Endothelial cell of umbilical vein (primary cell): ENCODE measurements around the gene TRIM58. TPM values are rescaled to one million over a fixed set of nuclear protein-coding genes. Genes with fewer than 3 reads are reported as not detected.

Experiments used
- BruUV-seq: library from RNA; stranded (reverse); fragments of 400-500 nt; replicated peaks from 2 replicates; lab custom pipeline; 2021; lab: Mats Ljungman, UMichigan
- CTCF ChIA-PET: fragments of 300-600, 350-600 bp; sonication (Branson Sonifier 250); formaldehyde crosslinking; loops from one replicate; lab custom pipeline; 2021; ENCODE audit warnings: antibody characterized with exemption, inconsistent platforms; lab: Charles Lee
- POLR2A ChIA-PET: fragments of 300-600, 350-600 bp; sonication (Branson Sonifier 250); formaldehyde crosslinking; loops from one replicate; lab custom pipeline; 2021; ENCODE audit warnings: antibody characterized with exemption, inconsistent platforms; lab: Charles Lee
- DNase-seq: peaks from one replicate; pipeline ENCODE4 v3.0.0-alpha.2; 2011; ENCODE audit warnings: low read depth, low spot score
- FAIRE-seq: peaks from 2 replicates; lab custom pipeline; 2011; peaks lifted over from hg19 to GRCh38; lab: Jason Lieb, UNC
- H2AFZ ChIP-seq: 2 replicates; pipeline ENCODE4 v1.6.0; 2012; ENCODE audit warnings: low read depth, low read length, control low read depth, inconsistent platforms
- H3K27ac ChIP-seq: 2 replicates; pipeline ENCODE4 v1.5.1; 2011; ENCODE audit warnings: low read depth, mild to moderate bottlenecking, control low read depth, low read length, moderate library complexity; ENCODE audit not compliant: insufficient read depth
- H3K27me3 ChIP-seq, 2 experiments: 2 replicates each; pipeline versions ENCODE4 v1.6.0 to v1.6.1; 2011; ENCODE audit warnings: low read length in 2 of 2, mixed read lengths in 1 of 2; ENCODE audit not compliant: control insufficient read depth in 2 of 2, insufficient read depth in 2 of 2
- H3K36me3 ChIP-seq, 2 experiments: 2 replicates in 1 of 2; 3 replicates in 1 of 2; pipeline ENCODE4 v1.5.1; 2011; ENCODE audit warnings: low read length in 2 of 2, mild to moderate bottlenecking in 1 of 2, moderate library complexity in 1 of 2; ENCODE audit not compliant: control insufficient read depth in 2 of 2, insufficient read depth in 2 of 2; ENCODE audit errors: extremely low read depth in 1 of 2
- H3K4me1 ChIP-seq: 3 replicates; pipeline ENCODE4 v1.5.1; 2011; ENCODE audit warnings: mild to moderate bottlenecking, low read length; ENCODE audit not compliant: control insufficient read depth, insufficient read depth; ENCODE audit errors: extremely low read depth
- H3K4me2 ChIP-seq: 2 replicates; pipeline ENCODE4 v1.6.1; 2011; ENCODE audit warnings: low read length, control low read depth, mixed read lengths; ENCODE audit not compliant: insufficient read depth
- H3K4me3 ChIP-seq, 3 experiments: fragments of 200-600 bp in 1 of 3; sonication (generic), shearing (Covaris generic) in 1 of 3; replicated peaks in 1 of 3; 2 replicates each; pipeline ENCODE4 v1.5.1; 2011 to 2016; ENCODE audit warnings: control low read depth in 3 of 3, low read length in 3 of 3, mild to moderate bottlenecking in 2 of 3, inconsistent platforms in 1 of 3, low read depth in 1 of 3, moderate library complexity in 1 of 3; ENCODE audit not compliant: insufficient read depth in 1 of 3
- H3K79me2 ChIP-seq: 2 replicates; pipeline ENCODE4 v1.6.0; 2012; ENCODE audit warnings: low read length, inconsistent platforms; ENCODE audit not compliant: control insufficient read depth, insufficient read depth
- H3K9ac ChIP-seq: replicated peaks from 2 replicates; pipeline ENCODE3; 2011; ENCODE audit warnings: low read length, control low read depth; ENCODE audit not compliant: insufficient read depth; ENCODE audit errors: extremely low read depth
- H3K9me1 ChIP-seq: replicated peaks from 3 replicates; pipeline ENCODE4 v1.6.0; 2011; ENCODE audit warnings: mild to moderate bottlenecking, low read length; ENCODE audit not compliant: control insufficient read depth, insufficient read depth; ENCODE audit errors: extremely low read depth
- H3K9me3 ChIP-seq: replicated peaks from 2 replicates; pipeline ENCODE4 v1.5.1; 2012; ENCODE audit warnings: low read length, inconsistent platforms; ENCODE audit not compliant: control insufficient read depth, insufficient read depth
- H4K20me1 ChIP-seq: replicated peaks from 2 replicates; pipeline ENCODE3; 2011; ENCODE audit warnings: mild to moderate bottlenecking, low read length; ENCODE audit not compliant: control insufficient read depth, insufficient read depth; ENCODE audit errors: extremely low read depth
- EZH2 ChIP-seq: IDR thresholded peaks from 2 replicates; pipeline ENCODE4 v1.6.1; 2012; ENCODE audit warnings: borderline replicate concordance, low read depth, mild to moderate bottlenecking, moderate library complexity, low read length, inconsistent platforms; ENCODE audit not compliant: severe bottlenecking
- FOS ChIP-seq: IDR thresholded peaks from 2 replicates; pipeline ENCODE4 v1.6.1; 2011; ENCODE audit warnings: mild to moderate bottlenecking, low read length, moderate library complexity, borderline replicate concordance; ENCODE audit not compliant: insufficient read depth
- GATA2 ChIP-seq: IDR thresholded peaks from 2 replicates; pipeline ENCODE4 v1.7.0; 2011; ENCODE audit warnings: low read depth, mild to moderate bottlenecking, moderate library complexity, mixed read lengths, low read length; ENCODE audit not compliant: insufficient read length, insufficient read depth
- JUN ChIP-seq: IDR thresholded peaks from 2 replicates; pipeline ENCODE4 v1.6.1; 2011; ENCODE audit warnings: borderline replicate concordance, low read depth; ENCODE audit not compliant: insufficient read length, insufficient read depth
- MAX ChIP-seq: IDR thresholded peaks from 2 replicates; pipeline ENCODE4 v1.6.1; 2011; ENCODE audit not compliant: insufficient read depth, insufficient read length
- MYC ChIP-seq: IDR thresholded peaks from one replicate; pipeline ENCODE4 v1.6.1; 2011; ENCODE audit warnings: mild to moderate bottlenecking, low read depth, low read length
- POLR2A ChIP-seq: IDR thresholded peaks from 2 replicates; pipeline ENCODE4 v1.6.1; 2012; ENCODE audit warnings: low read depth, mild to moderate bottlenecking, control low read depth, low read length
- POLR2AphosphoS5 ChIP-seq: IDR thresholded peaks from 2 replicates; pipeline ENCODE4 v1.6.1; 2012; ENCODE audit warnings: low read depth, mild to moderate bottlenecking, control low read depth, low read length, moderate library complexity; ENCODE audit not compliant: insufficient read depth
- dilution Hi-C: fragments of 300-500 bp; cut with MboI; formaldehyde crosslinking; loops from one replicate; pipeline ENCODE4 v1.15.0; 2019; ENCODE audit warnings: low sequenced_read_pairs; ENCODE audit not compliant: extremely low pct_ligation_motif_present
- intact Hi-C: fragments of 100-400 bp; cut with micrococcal nuclease; formaldehyde crosslinking; loops from one replicate; pipeline ENCODE4 v1.10.0; 2022
- polyA plus RNA-seq, 4 experiments: library from polyadenylated mRNA; depleted of rRNA in 3 of 4; stranded (reverse) in 3 of 4; unstranded in 1 of 4; fragments of >200 nt; gene quantifications; 2 replicates each; pipeline versions ENCODE4 v1.2.1 to v1.2.3, GENCODE V29; 2011 to 2012; ENCODE audit warnings: missing spikeins in 1 of 4
- total RNA-seq: library from RNA; stranded (reverse); gene quantifications from 2 replicates; pipeline ENCODE4 v1.2.3, GENCODE V29; 2021
- TF ChIP-seq, protein P1 (sequence below), 2 donors: IDR thresholded peaks; 1 replicate in 1 of 2; 2 replicates in 1 of 2; pipeline ENCODE4 v1.5.1; 2011; ENCODE audit warnings: low read length in 2 of 2, mild to moderate bottlenecking in 2 of 2, moderate library complexity in 2 of 2, control low read depth in 1 of 2, inconsistent platforms in 1 of 2, low read depth in 1 of 2; ENCODE audit not compliant: insufficient read depth in 1 of 2; ENCODE audit errors: extremely low read depth in 1 of 2

TRIM58 gene
- total and polyA plus RNA-seq, 2 donors (not counting 3 experiments of a cell fraction or from before 2014, with no cell fraction given): not detected

DNA sequence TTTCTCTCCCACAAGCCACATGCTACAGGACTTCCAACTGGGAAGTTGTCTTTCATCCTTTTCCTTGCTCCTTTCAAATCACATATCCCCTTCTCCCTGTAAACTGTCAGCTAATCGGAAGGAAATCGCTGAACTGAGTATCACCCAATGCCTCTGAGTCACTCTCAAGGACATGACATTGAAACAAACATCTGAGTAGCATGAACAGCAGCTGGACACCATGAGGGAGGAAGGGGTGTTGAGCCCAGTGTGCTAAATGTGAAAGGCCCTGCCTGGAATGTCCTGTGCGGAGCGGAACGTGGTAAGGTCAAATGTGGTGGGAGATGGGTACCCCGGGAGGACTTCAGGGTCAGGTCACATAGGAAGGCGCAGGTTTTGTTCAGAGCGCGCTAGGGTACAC is 67.9 kb downstream of the TRIM58 start, which contains the start of gene OR2AJ1:
OR2AJ1 (plus strand) TSS at position 22 of the 400 bp plus-strand sequence. CDS start 8,880 bp downstream, outside the sequence.
- H3K79me2 ChIP-seq: no peaks in the 10 kb centered on the region
- H3K36me3 ChIP-seq: no peaks in the 10 kb centered on the region
- DNase-seq (no peak), FAIRE-seq (no peak)
- no peaks in the 10 kb centered on the region for H3K27me3 ChIP-seq
- no peak within 1 kb of the TSS for H3K4me2 ChIP-seq
- H3K4me3 ChIP-seq: no peak within 1 kb of the TSS
- BruUV-seq: no TSS peak
- intact Hi-C loops: no loop called here
- H3K27ac ChIP-seq: no peak within 1 kb of the TSS
- no peaks in the 10 kb centered on the region for H3K9me3 ChIP-seq
- H4K20me1 ChIP-seq: no peaks in the 10 kb centered on the region
- no peaks in the 10 kb centered on the region for H3K4me1 ChIP-seq
- dilution Hi-C loops: no loop called here
- ChIA-PET CTCF (no interaction called here), POLR2A (no interaction called here)
- no peak within 1 kb of the TSS for H3K9ac ChIP-seq
- H2AFZ ChIP-seq: no peak within 1 kb of the TSS
- TF ChIP-seq GATA2 (no peak), POLR2A (no peak), MYC (no peak), POLR2AphosphoS5 (no peak), EZH2 (no peak), JUN (no peak), MAX (no peak), FOS (no peak)
- TF ChIP-seq, protein P1, sequence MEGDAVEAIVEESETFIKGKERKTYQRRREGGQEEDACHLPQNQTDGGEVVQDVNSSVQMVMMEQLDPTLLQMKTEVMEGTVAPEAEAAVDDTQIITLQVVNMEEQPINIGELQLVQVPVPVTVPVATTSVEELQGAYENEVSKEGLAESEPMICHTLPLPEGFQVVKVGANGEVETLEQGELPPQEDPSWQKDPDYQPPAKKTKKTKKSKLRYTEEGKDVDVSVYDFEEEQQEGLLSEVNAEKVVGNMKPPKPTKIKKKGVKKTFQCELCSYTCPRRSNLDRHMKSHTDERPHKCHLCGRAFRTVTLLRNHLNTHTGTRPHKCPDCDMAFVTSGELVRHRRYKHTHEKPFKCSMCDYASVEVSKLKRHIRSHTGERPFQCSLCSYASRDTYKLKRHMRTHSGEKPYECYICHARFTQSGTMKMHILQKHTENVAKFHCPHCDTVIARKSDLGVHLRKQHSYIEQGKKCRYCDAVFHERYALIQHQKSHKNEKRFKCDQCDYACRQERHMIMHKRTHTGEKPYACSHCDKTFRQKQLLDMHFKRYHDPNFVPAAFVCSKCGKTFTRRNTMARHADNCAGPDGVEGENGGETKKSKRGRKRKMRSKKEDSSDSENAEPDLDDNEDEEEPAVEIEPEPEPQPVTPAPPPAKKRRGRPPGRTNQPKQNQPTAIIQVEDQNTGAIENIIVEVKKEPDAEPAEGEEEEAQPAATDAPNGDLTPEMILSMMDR (IDR thresholded peaks at IDR 0.05; ENCODE audit: extremely low read depth in 1 of 2, insufficient read depth in 1 of 2, low read depth in 1 of 2, low read length in 2 of 2): no peak
- H3K9me1 ChIP-seq: no peaks in the 10 kb centered on the region

Other genes starting within 250 kb of the TRIM58 start
- gene OR13G1, start 177.4 kb upstream of the TRIM58 start, total RNA-seq: not detected in 2 replicates
- gene OR13G1, start 177.4 kb upstream of the TRIM58 start, polyA plus RNA-seq: not detected in 2 replicates
- gene OR6F1, start 140.5 kb upstream of the TRIM58 start, total RNA-seq: not detected in 2 replicates
- gene OR6F1, start 140.5 kb upstream of the TRIM58 start, polyA plus RNA-seq: not detected in 2 replicates
- not detected in 2 replicates for gene OR14K1, start 118.6 kb upstream of the TRIM58 start, total RNA-seq
- gene OR14K1, start 118.6 kb upstream of the TRIM58 start, polyA plus RNA-seq: not detected in 2 replicates
- gene OR14A2, start 109.0 kb upstream of the TRIM58 start, total RNA-seq: not detected in 2 replicates
- not detected in 2 replicates for gene OR14A2, start 109.0 kb upstream of the TRIM58 start, polyA plus RNA-seq
- not detected in 2 replicates for gene OR1C1, start 96.6 kb upstream of the TRIM58 start, total RNA-seq
- gene OR1C1, start 96.6 kb upstream of the TRIM58 start, polyA plus RNA-seq: not detected in 2 replicates
- gene OR14A16, start 33.1 kb upstream of the TRIM58 start, total RNA-seq: not detected in 2 replicates
- gene OR14A16, start 33.1 kb upstream of the TRIM58 start, polyA plus RNA-seq: not detected in 2 replicates
- not detected in 2 replicates for gene OR11L1, start 15.3 kb upstream of the TRIM58 start, total RNA-seq
- not detected in 2 replicates for gene OR11L1, start 15.3 kb upstream of the TRIM58 start, polyA plus RNA-seq
- not detected in 2 replicates for gene OR2W3, start 38.4 kb downstream of the TRIM58 start, total RNA-seq
- gene OR2W3, start 38.4 kb downstream of the TRIM58 start, polyA plus RNA-seq: not detected in 2 replicates
- gene OR2T8, start 63.1 kb downstream of the TRIM58 start, total RNA-seq: not detected in 2 replicates
- gene OR2T8, start 63.1 kb downstream of the TRIM58 start, polyA plus RNA-seq: not detected in 2 replicates
- not detected in 2 replicates for gene OR2AJ1, start 67.7 kb downstream of the TRIM58 start, total RNA-seq
- not detected in 2 replicates for gene OR2AJ1, start 67.7 kb downstream of the TRIM58 start, polyA plus RNA-seq
- gene OR2L8, start 91.7 kb downstream of the TRIM58 start, total RNA-seq: not detected in 2 replicates
- not detected in 2 replicates for gene OR2L8, start 91.7 kb downstream of the TRIM58 start, polyA plus RNA-seq
- not detected in 2 replicates for gene OR2AK2, start 108.0 kb downstream of the TRIM58 start, total RNA-seq
- gene OR2AK2, start 108.0 kb downstream of the TRIM58 start, polyA plus RNA-seq: 0.08 TPM in 1 of 2 replicates, not detected in the other
- not detected in 2 replicates for gene OR2L5, start 156.5 kb downstream of the TRIM58 start, total RNA-seq
- not detected in 2 replicates for gene OR2L5, start 156.5 kb downstream of the TRIM58 start, polyA plus RNA-seq
- gene OR2L2, start 172.9 kb downstream of the TRIM58 start, total RNA-seq: 0.07 TPM in 1 of 2 replicates, not detected in the other
- not detected in 2 replicates for gene OR2L2, start 172.9 kb downstream of the TRIM58 start, polyA plus RNA-seq
- not detected in 2 replicates for gene OR2L3, start 189.6 kb downstream of the TRIM58 start, total RNA-seq
- not detected in 2 replicates for gene OR2L3, start 189.6 kb downstream of the TRIM58 start, polyA plus RNA-seq
- gene OR2L13, start 238.0 kb downstream of the TRIM58 start, total RNA-seq: not detected in 2 replicates
- gene OR2L13, start 238.0 kb downstream of the TRIM58 start, polyA plus RNA-seq: not detected in 2 replicates